SHP77 (cell line): Measurements from ENCODE around the gene SPATA20.

Experiments
- DNase-seq, 2 experiments: peaks; one replicate each; lab custom pipeline; 2025; lab: John Stamatoyannopoulos, UW

SPATA20 gene

GRCh38 chr17:50602836-50603235, 55.9 kb downstream of the SPATA20 start:
- no peak for DNase-seq

DNA sequence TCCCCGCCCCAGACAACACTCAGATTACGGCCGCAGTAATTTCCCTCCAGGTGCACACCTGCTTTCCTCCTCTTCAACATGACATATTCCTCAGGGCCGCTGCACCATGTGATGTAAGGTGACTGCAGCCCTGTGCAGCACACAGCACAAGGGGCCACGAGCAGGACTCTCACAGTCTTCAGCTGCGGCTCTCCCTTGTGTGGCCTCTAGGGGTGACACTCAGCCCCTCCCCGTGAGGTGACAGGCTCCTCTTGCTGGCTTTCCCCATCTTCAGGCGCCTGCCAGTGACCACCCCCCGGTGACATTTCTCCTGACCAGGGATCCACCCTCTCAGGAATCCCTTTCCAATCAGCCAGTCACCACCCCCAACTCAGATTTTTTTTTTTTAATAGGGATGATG, 56.4 kb downstream of the SPATA20 start:
- peak in 1 of 2 experiments; percentile 35 for DNase-seq

- DNase-seq = peak; percentile 29 to 63
These were observed 57.5 kb downstream of the SPATA20 start for GRCh38 chr17:50604513-50604912.

DNA sequence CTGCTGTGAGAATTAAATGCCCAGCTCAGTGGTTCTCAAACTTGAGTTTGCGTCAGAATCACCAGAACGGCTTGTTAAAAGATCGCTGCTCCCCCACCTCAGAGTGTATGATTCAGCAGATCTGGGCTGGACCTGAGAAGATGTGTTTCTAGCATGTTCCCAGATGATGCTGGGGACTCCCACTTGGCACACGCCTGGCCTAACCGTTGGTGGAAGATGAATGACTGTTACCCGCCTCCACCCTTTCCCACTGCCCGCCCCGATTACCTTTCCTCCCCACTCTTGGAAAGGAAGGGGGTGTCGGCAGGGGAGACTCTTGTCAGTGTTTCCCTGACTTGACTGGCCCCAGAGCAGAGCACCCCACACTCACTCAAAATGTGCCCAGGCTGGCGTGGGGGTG, 58.5 kb downstream of the SPATA20 start:
- no peak for DNase-seq
